ENCODE measurements around the gene ODAD3.
A peak's percentile ranks its signal among the peaks of the same experiment; 100 is the strongest.
"Not testable (repeated sequence)": the region's sequence is repeated elsewhere in the genome, so short reads cannot be mapped to it uniquely, and the experiment has no call there.

The ODAD3 gene

DNA sequence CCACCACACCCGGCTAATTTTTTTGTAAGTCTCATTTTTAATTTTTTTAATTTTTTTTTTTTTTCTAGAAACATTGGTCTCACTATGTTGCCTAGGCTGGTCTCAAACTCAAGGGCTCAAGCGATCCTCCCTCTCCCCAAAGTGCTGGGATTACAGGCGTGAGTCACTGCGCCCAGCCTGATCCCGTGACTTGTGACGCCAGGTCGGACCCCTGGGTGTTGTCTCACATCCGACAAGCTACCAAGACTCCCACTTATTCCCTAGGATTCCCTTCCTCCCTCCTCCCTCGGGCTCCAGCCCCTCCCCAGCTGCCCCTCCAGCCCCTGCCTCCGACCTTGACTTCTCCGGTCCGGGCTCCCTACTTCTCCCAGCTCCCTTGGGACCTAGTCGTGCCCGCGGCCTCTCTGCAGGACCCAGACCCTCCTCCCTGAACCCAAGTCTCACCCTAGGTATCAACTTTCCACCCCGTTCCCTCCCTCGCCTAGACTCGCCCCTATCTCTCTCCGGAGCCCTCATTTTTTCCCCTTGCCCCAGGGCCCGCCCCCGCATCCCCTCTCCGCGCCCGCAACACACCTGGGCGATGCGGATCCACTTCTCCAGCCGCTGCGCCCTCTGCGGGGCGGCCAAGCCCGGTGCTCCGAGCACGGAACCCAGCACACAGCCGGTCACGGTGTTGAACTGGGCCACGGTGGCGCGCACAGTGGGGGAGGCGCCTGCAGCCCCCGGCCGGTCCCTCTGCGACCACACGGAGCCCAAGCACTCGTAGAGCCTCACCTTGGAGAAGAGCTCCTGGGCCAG lies 28.9 kb downstream of the ODAD3 start:
- DNase-seq (ENCODE audit: low spot score), result no peak

DNA sequence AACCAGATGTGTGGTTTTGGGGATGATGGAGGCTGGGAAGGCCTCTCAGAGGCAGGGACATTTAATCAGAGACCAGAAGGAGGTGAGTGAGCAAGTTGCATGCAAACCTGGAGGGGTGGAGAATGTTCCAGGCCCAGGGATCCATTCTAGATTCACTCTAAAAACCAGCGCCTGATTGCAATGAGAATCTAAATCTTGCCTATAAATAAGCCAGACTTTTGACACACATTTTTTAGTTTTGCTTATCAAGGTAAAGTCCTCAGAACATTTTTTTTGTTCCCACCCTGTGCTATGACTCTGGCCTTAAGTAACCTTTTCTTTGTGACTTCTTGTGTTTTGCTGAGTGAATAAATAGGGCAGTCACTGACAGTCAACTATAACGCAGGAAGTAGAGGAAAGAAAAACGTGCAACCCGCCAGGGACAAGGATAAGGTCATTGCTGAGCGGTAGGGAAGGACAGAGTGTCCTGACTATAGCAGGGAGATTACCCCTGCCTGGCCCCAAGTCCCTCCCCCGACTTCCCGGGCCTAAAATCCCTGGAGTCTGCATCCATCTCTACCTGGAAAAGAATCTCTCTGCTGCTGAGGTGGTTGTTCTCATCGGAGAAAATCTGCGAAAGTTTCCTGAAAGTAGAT lies 30.2 kb downstream of the ODAD3 start:
- no peak for DNase-seq (ENCODE audit: low spot score)

DNA sequence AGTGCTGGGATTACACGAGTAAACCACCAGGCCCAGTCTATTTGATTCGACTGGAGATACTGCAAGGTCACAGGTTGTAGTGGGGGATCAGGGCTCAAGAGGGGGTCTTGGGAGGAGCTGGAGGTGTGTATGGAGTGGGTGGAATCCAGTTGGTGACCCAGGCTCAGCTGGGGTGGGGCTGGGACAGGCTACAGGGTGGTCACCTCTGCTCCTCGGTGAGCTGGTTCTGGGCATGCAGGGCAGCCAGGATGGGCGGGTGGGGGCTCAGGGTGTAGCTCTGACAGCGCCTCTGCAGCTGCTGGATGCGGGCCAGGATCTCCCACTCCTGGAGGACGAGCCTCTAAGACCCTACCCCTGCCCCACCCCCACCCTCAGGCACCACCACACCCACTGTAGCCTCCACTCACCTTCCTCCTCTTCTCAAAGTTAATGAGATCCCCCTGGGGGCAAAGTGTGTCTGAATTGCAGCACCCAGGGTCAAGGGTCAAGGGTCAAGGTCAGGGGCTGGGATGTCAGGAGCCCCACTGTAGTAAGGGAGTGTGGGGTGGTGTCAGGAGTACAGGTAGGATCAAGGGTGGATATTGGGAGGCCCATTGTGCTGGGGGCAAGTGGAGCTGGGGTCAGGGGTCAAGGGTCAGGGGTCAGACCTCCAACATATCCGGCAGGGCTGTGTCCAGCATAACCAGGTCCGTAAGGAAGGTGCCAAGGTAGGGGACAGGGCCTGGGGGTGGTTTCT lies 32.9 kb downstream of the ODAD3 start:
- DNase-seq (ENCODE audit: low spot score), result no peak

- no peak for DNase-seq (ENCODE audit: low spot score)
Observed at GRCh38 chr19:11400798-11401197, 34.1 kb downstream of the ODAD3 start.

GRCh38 chr19:11399667-11400066 lies 35.3 kb downstream of the ODAD3 start:
- no peak for DNase-seq (ENCODE audit: low spot score)

GRCh38 chr19:11397089-11397610 lies 37.8 kb downstream of the ODAD3 start:
- no peak for DNase-seq (ENCODE audit: low spot score)

DNA sequence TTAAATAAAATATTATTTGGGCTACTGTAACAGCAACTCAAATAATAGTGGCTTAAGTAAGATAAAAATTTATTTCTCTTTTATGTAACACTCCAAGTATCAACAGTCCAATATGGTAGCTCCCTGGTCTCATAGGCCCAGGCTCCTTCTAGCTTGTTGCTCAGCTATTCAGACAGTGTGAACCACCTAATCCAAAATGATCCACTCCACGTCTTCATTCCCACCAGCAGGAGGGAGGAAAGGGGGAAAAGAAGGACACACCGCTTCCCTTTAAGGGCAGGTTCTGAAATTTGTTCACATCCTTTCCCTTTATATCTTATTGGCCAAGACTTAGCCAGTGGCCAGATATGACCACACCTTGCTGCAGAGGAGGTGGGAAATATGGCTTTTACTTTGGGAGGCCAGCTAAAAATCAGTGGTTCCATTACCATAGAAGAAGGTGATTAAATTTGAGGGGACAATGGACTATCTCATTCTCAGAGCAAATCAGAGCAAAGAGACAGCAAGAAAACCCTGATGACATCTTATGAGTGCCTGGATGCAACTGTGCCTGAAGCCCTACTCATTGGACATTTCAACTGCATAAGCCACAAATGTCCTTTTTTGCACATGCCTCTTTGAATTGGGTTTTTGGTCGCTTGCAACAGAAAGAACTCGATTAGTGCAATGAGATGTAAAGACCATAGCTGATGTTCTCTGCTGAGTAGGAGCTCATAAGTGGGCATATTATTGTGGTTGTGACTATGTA lies 43.8 kb downstream of the ODAD3 start:
- no peak for DNase-seq (ENCODE audit: low spot score)

DNA sequence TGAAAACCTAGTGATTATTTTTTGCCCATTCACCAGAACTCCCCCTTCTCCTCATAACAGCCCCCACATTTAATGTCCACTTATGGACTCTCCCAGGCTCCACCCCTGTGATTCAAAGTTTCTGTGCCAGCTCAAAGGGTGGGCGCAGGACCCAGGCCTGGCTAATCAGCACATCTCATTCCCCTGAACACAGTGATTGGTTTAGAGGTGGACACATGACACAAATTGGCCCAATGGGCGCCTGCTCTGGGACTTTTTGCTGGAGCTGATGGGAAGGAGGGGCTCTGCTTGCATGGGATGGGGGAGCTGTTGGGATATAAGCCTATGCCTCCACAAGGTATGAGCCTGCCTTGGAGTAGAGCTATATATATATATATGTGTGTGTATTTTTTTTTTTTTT lies 44.6 kb downstream of the ODAD3 start:
- DNase-seq (ENCODE audit: low spot score), result no peak

- no peak for DNase-seq (ENCODE audit: low spot score)
Observed at GRCh38 chr19:11387162-11388034, 47.5 kb downstream of the ODAD3 start.

DNA sequence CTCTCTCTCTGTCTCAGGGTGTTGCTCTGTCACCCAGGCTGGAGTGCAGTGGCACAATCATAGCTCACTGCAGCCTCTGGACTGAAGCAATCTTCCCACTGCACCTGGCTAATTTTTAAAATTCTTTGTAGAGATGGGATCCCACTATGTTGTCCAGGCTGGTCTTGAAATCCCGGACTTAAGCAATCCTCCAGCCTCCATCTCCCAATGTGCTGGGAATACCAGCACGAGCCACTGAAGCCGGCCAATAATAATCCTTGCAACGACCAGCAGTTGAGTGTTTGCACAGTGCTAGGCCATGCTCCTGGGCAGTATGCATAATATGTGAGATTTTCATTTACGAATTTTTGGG lies 50.2 kb downstream of the ODAD3 start:
- no peak for DNase-seq (ENCODE audit: low spot score)

DNA sequence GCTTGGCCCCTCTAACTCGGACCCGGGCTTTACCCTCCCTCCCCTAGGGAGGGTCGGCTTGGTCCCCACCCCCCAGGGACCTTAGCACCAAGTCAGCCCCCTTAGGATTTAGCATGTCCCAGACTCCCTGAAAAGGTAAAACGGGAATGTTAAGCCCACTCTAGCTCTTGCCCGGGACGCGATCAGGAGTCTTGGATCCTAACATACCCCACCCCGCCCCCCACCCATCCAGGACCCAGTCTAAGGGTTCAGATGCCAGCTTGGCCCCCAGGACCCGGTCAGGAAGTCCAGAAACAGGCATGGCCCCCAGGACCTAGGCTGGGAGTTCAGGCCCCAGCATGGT lies 51.2 kb downstream of the ODAD3 start:
- DNase-seq (ENCODE audit: low spot score), result no peak

- DNase-seq (ENCODE audit: low spot score), result peak; percentile 46
Observed at GRCh38 chr19:11382898-11383705, 51.8 kb downstream of the ODAD3 start.

GRCh38 chr19:11380653-11381537 lies 54.0 kb downstream of the ODAD3 start:
- peak; percentile 98 for DNase-seq (ENCODE audit: low spot score)

- no peak for DNase-seq (ENCODE audit: low spot score)
Observed at GRCh38 chr19:11379857-11380350, 55.0 kb downstream of the ODAD3 start.

GRCh38 chr19:11379269-11379845 lies 55.6 kb downstream of the ODAD3 start:
- DNase-seq (ENCODE audit: low spot score), result not testable (repeated sequence)

GRCh38 chr19:11378319-11379189 lies 56.4 kb downstream of the ODAD3 start:
- DNase-seq (ENCODE audit: low spot score), result peak; percentile 77

GRCh38 chr19:11377756-11378155 lies 57.2 kb downstream of the ODAD3 start:
- no peak for DNase-seq (ENCODE audit: low spot score)

GRCh38 chr19:11377237-11377636 lies 57.7 kb downstream of the ODAD3 start:
- peak; percentile 73 for DNase-seq (ENCODE audit: low spot score)

All from GM03348 (cell line).